PC-9 (cell line): ENCODE data around the gene ATP23.

Experiments used
- EZH2 ChIP-seq: fragments of 200-600 bp; sonication (generic); IDR thresholded peaks from 2 replicates; pipeline ENCODE4 v1.8.0; 2017; ENCODE audit warnings: antibody characterized with exemption, low read depth
- TF ChIP-seq, protein P1 (sequence below): fragments of 200-600 bp; sonication (generic); conservative IDR thresholded peaks from 2 replicates; pipeline ENCODE4 v1.6.1; 2017; ENCODE audit warnings: mixed run types, antibody characterized with exemption, mild to moderate bottlenecking, moderate library complexity

DNA sequence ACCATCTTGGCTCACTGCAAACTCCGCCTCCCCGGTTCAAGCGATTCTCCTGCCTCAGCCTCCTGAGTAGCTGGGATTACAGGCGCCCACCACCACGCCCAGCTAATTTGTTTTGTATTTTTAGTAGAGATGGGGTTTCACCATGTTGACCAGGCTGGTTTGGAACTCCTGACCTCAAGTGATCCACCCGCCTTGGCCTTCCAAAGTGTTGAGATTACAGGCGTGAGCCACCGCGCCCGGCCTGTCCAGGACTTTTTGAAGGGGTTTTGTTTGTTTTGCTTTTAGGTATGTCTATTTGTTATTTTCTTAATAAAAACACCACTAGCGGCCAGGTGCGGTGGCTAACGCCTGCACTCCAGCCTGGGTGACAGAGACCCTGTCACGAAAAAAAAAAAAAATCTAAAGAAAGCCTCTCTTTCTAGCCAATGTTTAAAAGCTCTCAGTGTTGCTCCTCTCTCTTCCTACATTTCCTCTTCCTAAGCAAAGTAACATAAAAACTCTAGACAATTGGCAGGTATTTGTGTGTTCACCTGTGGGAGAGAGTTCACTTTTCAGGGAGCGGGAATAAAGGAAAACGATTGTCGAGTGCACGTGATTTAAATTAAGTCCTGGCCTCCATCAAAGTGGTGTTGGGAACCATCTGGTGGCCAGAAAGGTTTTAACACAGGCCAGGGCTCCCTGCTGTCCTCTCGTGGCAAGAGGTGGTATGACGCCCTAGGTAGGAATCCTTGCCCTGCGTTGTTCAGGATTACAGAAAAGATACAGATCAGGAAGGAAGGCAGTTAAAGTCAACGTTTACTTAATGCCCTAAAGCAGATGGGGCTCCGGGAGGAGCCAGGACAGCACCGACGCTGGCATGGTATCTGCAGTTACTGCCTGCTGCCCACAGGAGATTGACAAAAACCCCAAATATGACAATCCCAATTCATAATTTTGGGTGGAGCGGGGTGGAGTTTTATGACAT lies 36.2 kb upstream of the ATP23 start:
- TF ChIP-seq, protein P1, sequence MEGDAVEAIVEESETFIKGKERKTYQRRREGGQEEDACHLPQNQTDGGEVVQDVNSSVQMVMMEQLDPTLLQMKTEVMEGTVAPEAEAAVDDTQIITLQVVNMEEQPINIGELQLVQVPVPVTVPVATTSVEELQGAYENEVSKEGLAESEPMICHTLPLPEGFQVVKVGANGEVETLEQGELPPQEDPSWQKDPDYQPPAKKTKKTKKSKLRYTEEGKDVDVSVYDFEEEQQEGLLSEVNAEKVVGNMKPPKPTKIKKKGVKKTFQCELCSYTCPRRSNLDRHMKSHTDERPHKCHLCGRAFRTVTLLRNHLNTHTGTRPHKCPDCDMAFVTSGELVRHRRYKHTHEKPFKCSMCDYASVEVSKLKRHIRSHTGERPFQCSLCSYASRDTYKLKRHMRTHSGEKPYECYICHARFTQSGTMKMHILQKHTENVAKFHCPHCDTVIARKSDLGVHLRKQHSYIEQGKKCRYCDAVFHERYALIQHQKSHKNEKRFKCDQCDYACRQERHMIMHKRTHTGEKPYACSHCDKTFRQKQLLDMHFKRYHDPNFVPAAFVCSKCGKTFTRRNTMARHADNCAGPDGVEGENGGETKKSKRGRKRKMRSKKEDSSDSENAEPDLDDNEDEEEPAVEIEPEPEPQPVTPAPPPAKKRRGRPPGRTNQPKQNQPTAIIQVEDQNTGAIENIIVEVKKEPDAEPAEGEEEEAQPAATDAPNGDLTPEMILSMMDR, result peak; percentile 98
- TF ChIP-seq EZH2, result no peak
